SK-MEL-5 (cell line): Measurements from ENCODE around the gene SLC38A3. TPM values are rescaled to one million over a fixed set of nuclear protein-coding genes. Genes with fewer than 3 reads are reported as not detected.

Experiments
- DNase-seq: peaks from one replicate; pipeline ENCODE4 v3.0.0-alpha.2; 2016; ENCODE audit warnings: low read depth, low spot score
- in situ Hi-C: cut with HindIII; loops from 2 replicates; pipeline ENCODE4 v1.10.0; 2016; ENCODE audit warnings: low sequenced_read_pairs, high pct_unique_total_duplicates, low pct_unique_long_range_greater_than_20kb
- polyA plus RNA-seq, 2 experiments: library from polyadenylated mRNA; depleted of rRNA; stranded (reverse); fragments of >200 nt; gene quantifications; 2 replicates each; pipeline ENCODE4 v1.2.3, GENCODE V29; 2015
- total RNA-seq: library from RNA; depleted of rRNA; stranded (reverse); fragments of >200 nt; shearing (Covaris generic); gene quantifications from 2 replicates; pipeline ENCODE4 v1.2.3, GENCODE V29; 2014; rRNA removed

SLC38A3 gene
- total RNA-seq, result 0.13 and 0.42 TPM in 2 replicates
- polyA plus RNA-seq (2015; cell fraction: cytosol; rRNA removed), result not detected in 2 replicates
- 0.22 TPM in 1 of 2 replicates, not detected in the other for polyA plus RNA-seq (2015; cell fraction: nucleus; rRNA removed)

GRCh38 chr3:50204804-50205412 lies at the start of gene SLC38A3:
SLC38A3 (plus strand) TSS chr3:50205271; CDS start chr3:50214200, 8,929 bp downstream.
- DNase-seq, result no peak
- in situ Hi-C loops, result no loop called here

GRCh38 chr3:50155491-50155878 lies 49.6 kb upstream of the SLC38A3 start:
- no peak for DNase-seq
- in situ Hi-C loops, result no loop called here

- in situ Hi-C loops, result no loop called here
- no peak for DNase-seq
Measured at GRCh38 chr3:50155891-50156290, 49.2 kb upstream of the SLC38A3 start.

GRCh38 chr3:50156549-50157493 lies 48.2 kb upstream of the SLC38A3 start:
- DNase-seq, result no peak
- in situ Hi-C loops, result no loop called here

- in situ Hi-C loops, result no loop called here
- DNase-seq, result no peak
Measured at GRCh38 chr3:50157827-50158529, 47.1 kb upstream of the SLC38A3 start.

GRCh38 chr3:50158530-50159146 lies 46.4 kb upstream of the SLC38A3 start:
- in situ Hi-C loops, result no loop called here
- DNase-seq, result no peak

GRCh38 chr3:50160561-50160983 lies 44.5 kb upstream of the SLC38A3 start:
- in situ Hi-C loops, result no loop called here
- no peak for DNase-seq

- in situ Hi-C loops, result no loop called here
- no peak for DNase-seq
Measured at GRCh38 chr3:50161320-50161719, 43.8 kb upstream of the SLC38A3 start.

- no peak for DNase-seq
- in situ Hi-C loops, result no loop called here
Measured at GRCh38 chr3:50162034-50162883, 42.8 kb upstream of the SLC38A3 start.

GRCh38 chr3:50163572-50164455 lies 41.3 kb upstream of the SLC38A3 start:
- no peak for DNase-seq

GRCh38 chr3:50164481-50164880 lies 40.6 kb upstream of the SLC38A3 start:
- in situ Hi-C loops, result no loop called here
- no peak for DNase-seq

More at GRCh38 chr3:50163572-50164455, 41.3 kb upstream of the SLC38A3 start:
- in situ Hi-C loops, result no loop called here

- in situ Hi-C loops, result no loop called here
- no peak for DNase-seq
Measured at GRCh38 chr3:50164984-50165909, 39.8 kb upstream of the SLC38A3 start.

- no peak for DNase-seq
- in situ Hi-C loops, result no loop called here
Measured at GRCh38 chr3:50165910-50166538, 39.0 kb upstream of the SLC38A3 start.

GRCh38 chr3:50166620-50167019 lies 38.5 kb upstream of the SLC38A3 start:
- in situ Hi-C loops, result no loop called here
- DNase-seq, result no peak
